NCI-H146 (cell line): ENCODE measurements around the gene KLF15.
A peak's percentile ranks its signal among the peaks of the same experiment; 100 is the strongest.

Experiments used
- DNase-seq: peaks from one replicate; lab custom pipeline; 2025; lab: John Stamatoyannopoulos, UW

KLF15 gene

GRCh38 chr3:126389112-126389793 is 32.0 kb upstream of the KLF15 start:
- peak; percentile 94 for DNase-seq

- no peak for DNase-seq
Observed at GRCh38 chr3:126381966-126382365, 24.8 kb upstream of the KLF15 start.

- no peak for DNase-seq
Observed at GRCh38 chr3:126380011-126380768, 23.0 kb upstream of the KLF15 start.

- no peak for DNase-seq
Observed at GRCh38 chr3:126378341-126378751, 21.1 kb upstream of the KLF15 start.

GRCh38 chr3:126377211-126377610 is 20.0 kb upstream of the KLF15 start:
- DNase-seq = no peak

GRCh38 chr3:126376444-126376843 is 19.2 kb upstream of the KLF15 start:
- no peak for DNase-seq

GRCh38 chr3:126375835-126376331 is 18.7 kb upstream of the KLF15 start:
- DNase-seq = no peak

- DNase-seq = no peak
Observed at GRCh38 chr3:126373682-126374601, 16.7 kb upstream of the KLF15 start.

DNA sequence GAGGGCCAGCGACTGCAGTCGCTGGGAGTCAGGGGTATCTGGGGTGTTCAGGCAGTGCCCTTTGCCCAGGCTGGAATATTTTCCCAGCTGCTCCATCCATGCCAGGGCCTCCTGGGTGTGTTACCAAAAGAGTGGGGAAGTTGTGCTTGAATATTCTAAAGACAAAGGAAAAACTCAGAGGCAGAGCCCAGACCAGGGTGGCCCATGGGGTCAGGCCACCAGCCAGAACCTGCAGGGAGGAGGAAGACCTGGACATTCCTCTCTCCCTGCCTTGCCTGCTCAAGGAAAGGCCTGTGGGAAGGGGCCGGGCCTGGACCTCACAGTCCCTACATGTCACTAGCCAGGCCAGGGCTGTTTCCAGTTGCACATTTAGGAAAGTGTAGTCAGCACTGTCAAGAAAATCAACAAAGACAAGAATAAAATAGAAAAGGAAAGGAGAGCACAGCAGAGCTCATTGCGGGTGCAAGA is 16.0 kb upstream of the KLF15 start:
- no peak for DNase-seq

GRCh38 chr3:126372413-126373145 is 15.4 kb upstream of the KLF15 start:
- no peak for DNase-seq

DNA sequence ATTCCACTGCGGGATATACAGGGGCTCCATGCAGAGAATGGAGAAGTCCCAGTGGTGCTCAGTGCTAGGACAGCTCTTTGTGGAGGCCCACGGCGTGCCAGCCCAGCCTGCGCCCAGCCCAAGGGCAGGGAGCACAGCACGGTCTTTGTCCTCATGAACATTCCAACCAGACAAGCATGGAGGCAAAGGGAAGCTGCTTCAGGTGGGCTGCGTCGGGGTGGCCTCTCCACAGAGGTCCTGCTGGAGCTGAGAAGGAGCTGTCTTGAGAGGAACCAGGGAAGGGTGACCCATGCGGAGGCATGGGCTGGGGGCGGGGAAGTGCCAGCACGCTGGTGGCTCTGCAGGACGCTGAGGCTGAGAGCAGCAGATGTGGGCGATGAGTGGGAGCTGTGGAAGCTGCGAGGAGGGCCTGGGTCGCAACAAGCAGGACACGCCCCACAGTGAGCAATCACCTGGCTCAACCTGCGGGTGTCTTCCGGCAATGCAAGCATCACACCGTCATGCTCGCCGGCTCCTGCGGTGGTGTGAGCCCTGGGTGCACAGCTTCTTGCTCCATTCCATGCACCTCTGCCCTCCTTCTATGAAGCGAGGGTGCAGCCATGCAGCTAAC is 14.0 kb upstream of the KLF15 start:
- no peak for DNase-seq

DNA sequence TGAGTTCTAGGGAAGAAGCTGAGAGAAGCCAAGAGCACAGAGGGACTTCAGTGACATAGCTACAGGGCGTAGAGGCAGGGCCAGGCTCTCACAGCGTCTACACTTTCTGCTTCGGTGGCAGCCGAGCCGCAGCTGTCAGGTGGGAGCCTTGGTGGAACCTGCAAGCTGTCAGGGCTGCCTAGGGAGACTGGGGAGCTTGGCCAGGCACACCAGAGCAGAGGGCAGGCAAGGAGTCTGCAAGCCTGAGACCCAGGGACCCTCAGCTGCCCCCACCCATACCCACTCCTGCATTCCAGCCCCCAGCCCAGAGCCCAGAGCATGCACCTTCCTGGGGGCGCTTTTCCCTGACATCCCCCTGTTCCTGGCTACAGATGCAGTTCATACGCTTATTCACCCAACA is 13.4 kb upstream of the KLF15 start:
- DNase-seq = no peak

- no peak for DNase-seq
Observed at GRCh38 chr3:126370055-126370454, 12.8 kb upstream of the KLF15 start.

DNA sequence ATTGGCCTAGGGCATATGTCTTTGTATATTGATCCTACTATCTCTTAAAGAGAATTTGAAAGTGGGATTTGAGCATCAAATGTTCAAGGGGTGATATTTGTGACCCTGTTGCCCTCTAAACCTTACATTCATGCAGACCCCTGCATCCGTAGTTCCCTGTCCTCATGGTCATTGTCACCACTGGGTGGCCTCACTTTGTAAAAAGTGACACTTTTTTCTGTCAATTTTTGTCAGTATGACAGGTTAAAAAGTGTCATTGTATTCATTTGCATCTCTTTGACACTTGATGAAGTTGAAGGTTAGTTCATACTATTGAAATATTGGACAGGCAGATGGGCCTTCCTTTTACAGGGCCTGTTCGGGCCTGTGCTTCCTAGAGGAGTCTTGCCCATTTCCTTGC is 12.3 kb upstream of the KLF15 start:
- no peak for DNase-seq

GRCh38 chr3:126367316-126367805 is 10.2 kb upstream of the KLF15 start:
- no peak for DNase-seq

- no peak for DNase-seq
Observed at GRCh38 chr3:126365351-126366277, 8.4 kb upstream of the KLF15 start.

- DNase-seq = no peak
Observed at GRCh38 chr3:126364731-126365301, 7.6 kb upstream of the KLF15 start.

DNA sequence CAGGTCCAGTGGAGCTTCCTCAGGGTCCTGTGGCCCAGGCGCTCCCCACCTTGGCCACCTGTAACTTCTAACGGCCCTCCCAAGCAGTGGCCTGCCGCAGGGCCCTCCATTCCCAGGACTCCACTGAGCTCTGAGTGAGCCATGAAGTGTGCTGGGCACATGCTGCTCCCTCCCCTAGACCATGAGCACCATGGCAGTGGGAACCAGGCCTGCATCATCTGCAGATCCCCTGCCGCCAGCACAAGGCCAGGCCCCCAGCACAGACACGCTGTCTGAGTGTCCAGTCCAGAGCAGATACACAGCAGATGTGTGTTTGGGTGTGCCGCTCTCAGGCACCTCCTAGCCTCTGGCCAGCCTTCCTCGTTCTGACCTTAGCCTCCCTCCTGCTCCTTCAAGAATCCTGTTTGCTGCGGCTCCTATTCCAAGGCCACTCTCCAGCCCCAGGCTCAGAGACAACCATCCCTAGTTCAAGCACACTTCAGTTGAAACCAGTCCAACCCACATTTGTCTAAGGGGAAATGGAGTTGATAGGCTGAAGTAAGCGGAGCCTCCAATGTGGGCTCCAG is 7.0 kb upstream of the KLF15 start:
- no peak for DNase-seq

- DNase-seq = no peak
Observed at GRCh38 chr3:126361211-126361610, 4.0 kb upstream of the KLF15 start.
